Measurements from ENCODE around the gene SLC22A7. TPM values are rescaled to one million over a fixed set of nuclear protein-coding genes. Genes with fewer than 3 reads are reported as not detected.

Gene SLC22A7
- polyA plus RNA-seq, 1 donor (not counting 4 experiments of a cell fraction or from before 2014, with no cell fraction given) = not detected

GRCh38 chr6:43310134-43310533, 12.1 kb downstream of the SLC22A7 start:
- no peaks in the 10 kb centered on the region for H3K9me3 ChIP-seq (ENCODE audit: control insufficient read depth, low read depth, low read length)

GRCh38 chr6:43310624-43311023, 12.6 kb downstream of the SLC22A7 start:
- no peak overlapping the region for H3K4me2 ChIP-seq (ENCODE audit: control insufficient read depth, extremely low read depth, insufficient read depth, low read depth, low read length)
- H4K20me1 ChIP-seq (ENCODE audit: control insufficient read depth, extremely low read depth, insufficient read depth, low read length) = no peaks in the 10 kb centered on the region
- H3K4me1 ChIP-seq (ENCODE audit: control insufficient read depth, extremely low read depth, insufficient read depth, low read length) = peaks cover 7% of the 10 kb centered on the region
- no peak overlapping the region for H3K4me3 ChIP-seq (ENCODE audit: control insufficient read depth in 2 of 3, extremely low read depth in 1 of 3, insufficient read depth in 2 of 3, low read depth in 1 of 3, low read length in 3 of 3)
- TF ChIP-seq CTCF (optimal IDR thresholded peaks at IDR 0.05 in 1 of 3, IDR thresholded peaks at IDR 0.05 in 1 of 3, conservative IDR thresholded peaks at IDR 0.05 in 1 of 3; ENCODE audit: extremely low read depth in 1 of 3, insufficient read depth in 2 of 3, low read length in 3 of 3) = no peak
- TF ChIP-seq EZH2 (IDR thresholded peaks at IDR 0.05; ENCODE audit: low read length) = no peak
- H2AFZ ChIP-seq (ENCODE audit: control insufficient read depth, low read length) = no peak overlapping the region
- FAIRE-seq (no peak), DNase-seq (ENCODE audit: low read depth, low spot score) (no peak)
- H3K9me3 ChIP-seq (ENCODE audit: control insufficient read depth, low read depth, low read length) = no peaks in the 10 kb centered on the region
- H3K27ac ChIP-seq (ENCODE audit: control insufficient read depth, insufficient read depth, low read length) = no peak overlapping the region
- dilution Hi-C loops (cut with MboI; ENCODE audit: extremely low pct_ligation_motif_present, low sequenced_read_pairs) = no loop called here
- no peaks in the 10 kb centered on the region for H3K27me3 ChIP-seq (ENCODE audit: control insufficient read depth, extremely low read depth, insufficient read depth, low read length)
- no peak overlapping the region for H3K9ac ChIP-seq (ENCODE audit: control insufficient read depth, extremely low read depth, insufficient read depth, low read length)
- no peaks in the 10 kb centered on the region for H3K79me2 ChIP-seq (ENCODE audit: control insufficient read depth, insufficient read depth, low read length)
- no peaks in the 10 kb centered on the region for H3K36me3 ChIP-seq (ENCODE audit: control insufficient read depth in 2 of 2, extremely low read depth in 1 of 2, insufficient read depth in 2 of 2, low read length in 2 of 2)
- H3K9me1 ChIP-seq (ENCODE audit: control insufficient read depth, extremely low read depth, insufficient read depth, low read length) = no peaks in the 10 kb centered on the region

More at GRCh38 chr6:43310134-43310533, 12.1 kb downstream of the SLC22A7 start:
- DNase-seq (ENCODE audit: low read depth, low spot score) = no peak
- Histone ChIP-seq H3K4me1 (ENCODE audit: control insufficient read depth, extremely low read depth, insufficient read depth, low read length) (peaks cover 7% of the 10 kb centered on the region), H3K36me3 (ENCODE audit: control insufficient read depth in 2 of 2, extremely low read depth in 1 of 2, insufficient read depth in 2 of 2, low read length in 2 of 2) (no peaks in the 10 kb centered on the region), H3K27me3 (ENCODE audit: control insufficient read depth, extremely low read depth, insufficient read depth, low read length) (no peaks in the 10 kb centered on the region), H3K79me2 (ENCODE audit: control insufficient read depth, insufficient read depth, low read length) (no peaks in the 10 kb centered on the region), H3K9me1 (ENCODE audit: control insufficient read depth, extremely low read depth, insufficient read depth, low read length) (no peaks in the 10 kb centered on the region), H3K27ac (ENCODE audit: control insufficient read depth, insufficient read depth, low read length) (no peak overlapping the region), H3K9ac (ENCODE audit: control insufficient read depth, extremely low read depth, insufficient read depth, low read length) (no peak overlapping the region), H3K4me3 (ENCODE audit: control insufficient read depth in 2 of 3, extremely low read depth in 1 of 3, insufficient read depth in 2 of 3, low read depth in 1 of 3, low read length in 3 of 3) (no peak overlapping the region), H3K4me2 (ENCODE audit: control insufficient read depth, extremely low read depth, insufficient read depth, low read depth, low read length) (no peak overlapping the region), H2AFZ (ENCODE audit: control insufficient read depth, low read length) (no peak overlapping the region), H4K20me1 (ENCODE audit: control insufficient read depth, extremely low read depth, insufficient read depth, low read length) (no peaks in the 10 kb centered on the region)
- FAIRE-seq = no peak
- TF ChIP-seq CTCF (optimal IDR thresholded peaks at IDR 0.05 in 1 of 3, IDR thresholded peaks at IDR 0.05 in 1 of 3, conservative IDR thresholded peaks at IDR 0.05 in 1 of 3; ENCODE audit: extremely low read depth in 1 of 3, insufficient read depth in 2 of 3, low read length in 3 of 3) (no peak), EZH2 (IDR thresholded peaks at IDR 0.05; ENCODE audit: low read length) (no peak)
- dilution Hi-C loops (cut with MboI; ENCODE audit: extremely low pct_ligation_motif_present, low sequenced_read_pairs) = no loop called here
